ENCODE measurements around the gene STAC2. TPM values are rescaled to one million over a fixed set of nuclear protein-coding genes. Genes with fewer than 3 reads are reported as not detected.

The STAC2 gene
- total RNA-seq, 1 experiment from 2014 or later = 0.06 TPM

DNA sequence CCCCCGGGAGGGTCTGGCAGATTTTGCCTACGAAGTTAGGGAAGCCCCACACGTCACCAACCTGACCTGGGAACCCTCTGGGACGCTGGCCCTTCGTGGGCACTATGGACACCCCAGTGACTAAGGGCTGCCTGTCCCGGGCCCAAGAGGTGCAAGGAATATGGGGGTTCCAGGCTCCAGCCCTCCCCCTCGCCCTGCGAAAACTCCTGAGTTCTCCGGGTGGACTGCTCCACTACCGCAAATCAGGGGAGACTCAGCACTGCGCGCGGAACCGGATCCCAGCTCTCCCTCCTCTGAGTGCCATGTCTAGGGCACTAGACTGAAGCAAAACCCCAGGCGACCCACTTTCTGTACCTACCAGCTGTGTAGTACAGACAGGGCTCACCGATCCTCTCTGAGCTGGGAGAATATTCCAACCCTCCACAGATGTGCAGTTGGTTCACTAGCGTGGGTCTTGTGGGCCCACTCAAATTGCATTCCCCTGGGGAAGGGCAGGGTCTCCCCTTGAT lies 59.9 kb downstream of the STAC2 start, which contains the start of gene ARL5C:
TSS of gene ARL5C (minus strand) at position 321 of the 509 bp plus-strand sequence. CDS start 401 bp downstream, outside the sequence.
- DNase-seq (ENCODE audit: low read depth) = no peak

DNA sequence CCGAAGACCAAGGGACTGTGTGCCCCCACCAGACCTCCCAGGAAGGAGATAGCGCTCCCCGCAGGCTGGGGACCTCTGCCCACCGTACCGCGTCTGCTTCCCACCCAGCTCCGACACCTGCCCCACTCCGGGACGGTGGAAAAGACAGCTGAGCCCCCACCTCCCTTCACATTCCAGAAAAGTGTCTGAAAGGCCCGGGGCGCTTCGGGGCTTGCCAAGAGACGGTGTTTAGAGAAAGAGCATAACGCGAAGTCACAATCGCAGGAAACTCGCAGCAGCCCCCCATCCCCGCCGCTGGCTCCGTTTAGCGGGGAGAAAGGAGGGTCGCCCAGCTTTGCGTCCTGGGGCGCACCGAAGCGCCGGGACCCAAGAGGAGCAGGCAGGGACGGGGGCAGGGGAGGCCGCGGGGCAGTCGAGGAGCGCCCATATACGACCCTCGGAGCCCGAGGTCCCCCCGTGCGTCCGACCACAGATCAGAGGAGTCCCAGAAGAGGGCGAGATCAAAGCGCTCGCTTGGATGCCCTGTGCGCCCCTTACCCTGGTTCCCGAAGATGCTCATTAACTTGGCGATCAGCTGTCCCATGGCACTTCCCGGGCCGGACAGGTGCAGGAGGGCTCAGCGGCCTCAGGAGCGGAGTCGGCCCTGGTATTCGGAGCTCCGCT lies 60.4 kb downstream of the STAC2 start:
- no peak for DNase-seq (ENCODE audit: low read depth)

DNA sequence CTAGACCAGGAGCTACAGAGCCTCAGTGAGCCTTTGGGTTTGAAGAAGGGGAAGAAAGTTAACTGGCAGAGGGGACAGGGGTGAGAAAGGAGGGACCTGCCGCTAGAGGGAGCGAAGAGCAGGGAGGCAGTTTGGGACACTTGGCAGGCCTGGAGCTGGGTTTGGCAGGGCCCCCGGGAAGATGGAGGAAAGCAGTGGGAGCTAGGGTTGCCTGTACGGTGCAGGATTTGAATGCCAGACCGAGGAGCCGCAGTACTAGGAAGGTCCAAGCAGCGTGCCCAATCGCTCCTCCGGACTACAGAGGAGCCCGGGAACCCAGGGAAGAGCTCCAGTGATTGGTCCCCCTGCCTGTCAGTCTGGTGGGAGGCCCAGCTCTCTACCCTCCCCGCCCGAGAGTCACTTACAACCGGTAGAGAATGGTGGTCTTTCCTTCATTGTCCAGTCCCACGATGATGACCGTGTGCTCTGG lies 61.0 kb downstream of the STAC2 start:
- peak; percentile 72 for DNase-seq (ENCODE audit: low read depth)

DNA sequence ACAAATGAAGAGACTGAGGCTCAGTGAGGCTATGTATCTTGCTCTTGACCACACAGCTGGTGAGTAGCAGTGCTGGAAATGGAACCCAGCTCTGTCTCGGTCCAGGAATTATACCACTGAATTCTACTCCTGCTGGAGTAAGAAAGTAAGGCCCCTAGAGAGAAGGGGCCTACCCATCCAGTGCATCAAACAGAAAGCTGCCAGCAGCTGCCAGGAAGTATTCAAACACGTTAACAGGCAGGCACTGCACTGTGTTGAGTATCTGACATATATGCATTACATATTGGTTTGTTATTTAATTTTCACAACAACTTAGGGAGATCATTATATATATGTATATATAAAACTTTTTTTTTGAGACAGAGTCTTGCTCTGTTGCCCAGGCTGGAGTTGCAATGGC lies 63.8 kb downstream of the STAC2 start:
- DNase-seq (ENCODE audit: low read depth) = no peak

Other genes starting within 250 kb of the STAC2 start
- 0.11 TPM in 1 of 2 replicates, not detected in the other for gene PLXDC1, start 74.3 kb downstream of the STAC2 start, total RNA-seq (2014; rRNA removed; shearing (Covaris generic))
- gene ARL5C, start 59.8 kb downstream of the STAC2 start, total RNA-seq (2014; rRNA removed; shearing (Covaris generic)) = not detected in 2 replicates
- 0.89 and 1.0 TPM in 2 replicates for gene CACNB1, start 28.3 kb downstream of the STAC2 start, total RNA-seq (2014; rRNA removed; shearing (Covaris generic))
- gene RPL19, start 25.7 kb downstream of the STAC2 start, total RNA-seq (2014; rRNA removed; shearing (Covaris generic)) = 2,153 and 2,499 TPM in 2 replicates
- 2.1 and 8.2 TPM in 2 replicates for gene FBXL20, start 175.7 kb upstream of the STAC2 start, total RNA-seq (2014; rRNA removed; shearing (Covaris generic))
- 8.4 and 9.5 TPM in 2 replicates for gene MED1, start 225.3 kb upstream of the STAC2 start, total RNA-seq (2014; rRNA removed; shearing (Covaris generic))
- 16.2 and 19.1 TPM in 2 replicates for gene CDK12, start 235.5 kb upstream of the STAC2 start, total RNA-seq (2014; rRNA removed; shearing (Covaris generic))